CD4-positive, alpha-beta T cell treated with Interleukin-17A for 1 hour (primary cell): ENCODE data around the gene HIP1R.

Source experiments
- DNase-seq: peaks from one replicate; pipeline ENCODE4 v3.0.0-alpha.2; 2020

The HIP1R gene

GRCh38 chr12:122834104-122834920, 945 bp upstream of the HIP1R start:
- DNase-seq: peak; percentile 19

- peak; percentile 18 for DNase-seq
Measured at GRCh38 chr12:122835750-122836026, 431 bp downstream of the HIP1R start.

GRCh38 chr12:122836027-122836921, 1.0 kb downstream of the HIP1R start:
- peak; percentile 59 for DNase-seq

GRCh38 chr12:122837306-122838265, 2.3 kb downstream of the HIP1R start:
- no peak for DNase-seq

GRCh38 chr12:122838841-122839240, 3.6 kb downstream of the HIP1R start:
- no peak for DNase-seq

GRCh38 chr12:122839907-122840554, 4.8 kb downstream of the HIP1R start:
- no peak for DNase-seq

GRCh38 chr12:122840580-122841513, 5.6 kb downstream of the HIP1R start:
- DNase-seq: no peak

GRCh38 chr12:122841544-122842321, 6.5 kb downstream of the HIP1R start:
- DNase-seq: no peak

- no peak for DNase-seq
Measured at GRCh38 chr12:122842505-122843405, 7.5 kb downstream of the HIP1R start.

GRCh38 chr12:122843455-122843854, 8.2 kb downstream of the HIP1R start:
- DNase-seq: no peak

- DNase-seq: no peak
Measured at GRCh38 chr12:122844366-122844971, 9.2 kb downstream of the HIP1R start.

GRCh38 chr12:122845041-122845864, 10.0 kb downstream of the HIP1R start:
- DNase-seq: no peak

GRCh38 chr12:122845865-122846621, 10.8 kb downstream of the HIP1R start:
- no peak for DNase-seq

GRCh38 chr12:122846622-122847515, 11.6 kb downstream of the HIP1R start:
- DNase-seq: no peak

GRCh38 chr12:122847516-122847836, 12.2 kb downstream of the HIP1R start:
- no peak for DNase-seq

GRCh38 chr12:122847921-122848421, 12.7 kb downstream of the HIP1R start:
- no peak for DNase-seq
